SU-DHL-6 (cell line): ENCODE data around the gene SHROOM4.

ENCODE experiments used
- H2AFZ ChIP-seq: fragments of 200-600 bp; sonication (generic); 2 replicates; pipeline ENCODE4 v1.6.1; 2014; ENCODE audit warnings: low read depth, mild to moderate bottlenecking, moderate library complexity, mixed read lengths, antibody characterized with exemption, low read length; ENCODE audit not compliant: severe bottlenecking
- H3F3A ChIP-seq: fragments of 200-600 bp; shearing (Covaris generic); 2 replicates; pipeline ENCODE4 v1.6.0; 2016; ENCODE audit warnings: antibody characterized with exemption, mild to moderate bottlenecking; ENCODE audit not compliant: insufficient read depth
- H3K27ac ChIP-seq: fragments of 200-600 bp; sonication (generic); 2 replicates; pipeline ENCODE4 v1.5.1; 2016; ENCODE audit warnings: low read depth, mild to moderate bottlenecking, low read length, moderate library complexity, mixed read lengths
- H3K27me3 ChIP-seq: fragments of 200-600 bp; sonication (generic), shearing (Covaris generic); 2 replicates; pipeline ENCODE4 v1.6.0; 2014; ENCODE audit warnings: mild to moderate bottlenecking, low read length
- H3K36me3 ChIP-seq: fragments of 200-600 bp; sonication (generic); 2 replicates; pipeline ENCODE4 v1.6.1; 2014; ENCODE audit warnings: mild to moderate bottlenecking, low read length, mixed read lengths
- H3K4me2 ChIP-seq: fragments of 300-600, 200-600 bp; shearing (Covaris generic), sonication (generic); 2 replicates; pipeline ENCODE4 v1.6.0; 2014; ENCODE audit warnings: low read length, low read depth, mild to moderate bottlenecking; ENCODE audit not compliant: poor library complexity, severe bottlenecking
- H3K4me3 ChIP-seq: fragments of 200-600 bp; sonication (generic); 2 replicates; pipeline ENCODE4 v1.5.1; 2014; ENCODE audit warnings: antibody characterized with exemption, low read length, mild to moderate bottlenecking, mixed read lengths; ENCODE audit not compliant: insufficient read depth, poor library complexity, severe bottlenecking
- H3K79me2 ChIP-seq: fragments of 200-600 bp; sonication (generic); 2 replicates; pipeline ENCODE4 v1.6.1; 2014; ENCODE audit warnings: mild to moderate bottlenecking, low read length, moderate library complexity; ENCODE audit not compliant: insufficient read depth
- H3K9ac ChIP-seq: fragments of 200-600 bp; sonication (generic); 2 replicates; pipeline ENCODE4 v1.7.0; 2014; ENCODE audit warnings: mild to moderate bottlenecking, low read length
- H3K9me2 ChIP-seq: fragments of 200-600 bp; sonication (generic); replicated peaks from 2 replicates; pipeline ENCODE4 v1.6.1; 2014; ENCODE audit warnings: low read length; ENCODE audit not compliant: insufficient read depth
- H3K9me3 ChIP-seq: fragments of 200-600 bp; sonication (generic); 2 replicates; pipeline ENCODE4 v1.6.1; 2014; ENCODE audit warnings: low read length, mixed read lengths; ENCODE audit not compliant: insufficient read depth
- H4K20me1 ChIP-seq: fragments of 200-600 bp; sonication (generic); 2 replicates; pipeline ENCODE4 v1.6.1; 2014; ENCODE audit warnings: low read depth, mild to moderate bottlenecking, antibody characterized with exemption, low read length, moderate library complexity, mixed read lengths
- EZH2phosphoT487 ChIP-seq: fragments of 200-600 bp; sonication (generic), shearing (Covaris generic); conservative IDR thresholded peaks from 2 replicates; pipeline ENCODE4 v1.6.1; 2018; ENCODE audit warnings: mild to moderate bottlenecking, antibody characterized with exemption, low read length, moderate library complexity, mixed read lengths
- TF ChIP-seq, protein P1 (sequence below): fragments of 200-600 bp; sonication (generic); IDR thresholded peaks from one replicate; pipeline ENCODE4 v1.5.1; 2017; ENCODE audit warnings: antibody characterized with exemption, mild to moderate bottlenecking, low read length, moderate library complexity; ENCODE audit not compliant: insufficient read depth, poor library complexity, severe bottlenecking

Gene SHROOM4

DNA sequence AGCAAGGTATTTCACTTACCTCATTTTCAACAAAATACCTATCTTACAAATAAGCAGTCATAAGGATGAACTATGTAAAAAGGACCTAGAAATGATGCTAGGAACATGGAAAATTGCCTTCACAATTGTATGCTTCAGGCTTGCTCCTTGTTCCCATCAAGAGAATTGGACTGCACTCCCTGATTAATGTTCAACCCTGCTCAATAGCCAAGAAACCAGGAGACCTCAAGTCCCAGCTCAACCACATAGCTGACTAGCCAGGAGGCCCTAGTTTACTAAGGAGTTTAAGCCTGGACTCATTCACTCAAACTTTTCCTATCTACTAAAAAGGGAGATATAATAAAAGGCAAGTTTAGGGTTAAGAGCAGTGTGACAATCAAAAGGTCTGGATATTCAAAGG is 196.8 kb downstream of the SHROOM4 start:
- no peaks in the 10 kb centered on the region for H3K79me2 ChIP-seq
- H3K27ac ChIP-seq = no peak overlapping the region
- H4K20me1 ChIP-seq = no peaks in the 10 kb centered on the region
- no peaks in the 10 kb centered on the region for H3K9me3 ChIP-seq
- TF ChIP-seq, protein P1, sequence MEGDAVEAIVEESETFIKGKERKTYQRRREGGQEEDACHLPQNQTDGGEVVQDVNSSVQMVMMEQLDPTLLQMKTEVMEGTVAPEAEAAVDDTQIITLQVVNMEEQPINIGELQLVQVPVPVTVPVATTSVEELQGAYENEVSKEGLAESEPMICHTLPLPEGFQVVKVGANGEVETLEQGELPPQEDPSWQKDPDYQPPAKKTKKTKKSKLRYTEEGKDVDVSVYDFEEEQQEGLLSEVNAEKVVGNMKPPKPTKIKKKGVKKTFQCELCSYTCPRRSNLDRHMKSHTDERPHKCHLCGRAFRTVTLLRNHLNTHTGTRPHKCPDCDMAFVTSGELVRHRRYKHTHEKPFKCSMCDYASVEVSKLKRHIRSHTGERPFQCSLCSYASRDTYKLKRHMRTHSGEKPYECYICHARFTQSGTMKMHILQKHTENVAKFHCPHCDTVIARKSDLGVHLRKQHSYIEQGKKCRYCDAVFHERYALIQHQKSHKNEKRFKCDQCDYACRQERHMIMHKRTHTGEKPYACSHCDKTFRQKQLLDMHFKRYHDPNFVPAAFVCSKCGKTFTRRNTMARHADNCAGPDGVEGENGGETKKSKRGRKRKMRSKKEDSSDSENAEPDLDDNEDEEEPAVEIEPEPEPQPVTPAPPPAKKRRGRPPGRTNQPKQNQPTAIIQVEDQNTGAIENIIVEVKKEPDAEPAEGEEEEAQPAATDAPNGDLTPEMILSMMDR = no peak
- no peak for TF ChIP-seq EZH2phosphoT487
- no peak overlapping the region for H3K4me2 ChIP-seq
- no peaks in the 10 kb centered on the region for H3F3A ChIP-seq
- H2AFZ ChIP-seq = no peak overlapping the region
- no peak overlapping the region for H3K9ac ChIP-seq
- H3K27me3 ChIP-seq = no peaks in the 10 kb centered on the region
- H3K4me3 ChIP-seq = no peak overlapping the region
- H3K9me2 ChIP-seq = no peaks in the 10 kb centered on the region
- no peaks in the 10 kb centered on the region for H3K36me3 ChIP-seq

DNA sequence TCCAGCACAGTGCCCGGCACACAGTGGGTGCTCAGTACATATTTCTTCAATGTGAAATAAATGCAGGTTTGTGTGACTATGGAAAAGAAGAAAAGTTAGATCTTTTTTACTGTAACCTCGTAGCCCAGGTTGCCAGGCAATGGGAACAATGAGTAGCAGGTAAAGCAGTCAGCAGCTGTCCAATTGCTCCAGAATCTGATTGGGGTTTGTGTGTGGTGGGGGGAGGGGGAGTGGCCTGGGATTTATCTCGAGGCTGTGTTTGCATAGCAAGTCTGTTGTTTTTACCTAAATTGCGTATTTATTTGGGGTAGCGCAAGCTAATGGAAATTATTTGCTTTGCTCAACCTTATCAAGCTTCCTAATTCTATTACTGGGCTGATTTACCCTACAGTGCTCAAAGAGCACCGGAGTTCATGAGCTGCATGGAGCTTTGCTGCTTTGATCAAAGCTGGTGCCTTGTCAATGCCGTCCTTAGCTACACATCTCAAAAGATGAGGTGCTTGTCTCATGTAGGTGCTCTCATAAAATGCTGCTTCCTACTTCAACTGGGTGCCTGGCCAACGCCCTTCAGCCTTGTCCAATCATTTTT is 198.3 kb downstream of the SHROOM4 start:
- Histone ChIP-seq H3K9ac (no peak overlapping the region), H3K27ac (no peak overlapping the region), H3K4me3 (no peak overlapping the region), H3K36me3 (no peaks in the 10 kb centered on the region), H4K20me1 (no peaks in the 10 kb centered on the region), H3F3A (no peaks in the 10 kb centered on the region), H3K9me3 (no peaks in the 10 kb centered on the region), H2AFZ (no peak overlapping the region), H3K79me2 (no peaks in the 10 kb centered on the region), H3K9me2 (no peaks in the 10 kb centered on the region), H3K27me3 (no peaks in the 10 kb centered on the region), H3K4me2 (no peak overlapping the region)
- no peak for TF ChIP-seq EZH2phosphoT487
- TF ChIP-seq, protein P1 = no peak

DNA sequence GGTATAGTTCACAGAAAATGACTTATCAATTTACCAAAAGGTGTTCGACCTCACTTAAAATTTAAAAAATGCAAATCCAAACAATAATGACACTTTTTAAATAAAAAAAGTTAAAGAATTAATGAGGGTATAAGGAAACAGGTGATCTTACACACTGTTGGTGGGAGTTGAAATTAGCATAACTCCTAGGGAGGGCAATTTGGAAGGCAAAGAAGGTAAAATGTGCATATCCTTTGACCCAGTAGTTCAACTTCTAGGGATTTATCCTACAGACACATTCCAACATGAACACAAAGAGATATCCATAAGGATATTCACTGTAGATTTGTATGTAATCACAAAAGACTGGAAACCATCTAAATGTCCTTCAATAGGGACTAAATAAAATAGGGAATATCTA is 199.5 kb downstream of the SHROOM4 start:
- Histone ChIP-seq H3K9ac (no peak overlapping the region), H3K27me3 (no peaks in the 10 kb centered on the region), H4K20me1 (no peaks in the 10 kb centered on the region), H2AFZ (no peak overlapping the region), H3K4me2 (no peak overlapping the region), H3K4me3 (no peak overlapping the region), H3K36me3 (no peaks in the 10 kb centered on the region), H3K9me2 (no peaks in the 10 kb centered on the region), H3K9me3 (no peaks in the 10 kb centered on the region), H3K27ac (no peak overlapping the region), H3K79me2 (no peaks in the 10 kb centered on the region), H3F3A (no peaks in the 10 kb centered on the region)
- TF ChIP-seq, protein P1 = no peak
- TF ChIP-seq EZH2phosphoT487 = no peak

DNA sequence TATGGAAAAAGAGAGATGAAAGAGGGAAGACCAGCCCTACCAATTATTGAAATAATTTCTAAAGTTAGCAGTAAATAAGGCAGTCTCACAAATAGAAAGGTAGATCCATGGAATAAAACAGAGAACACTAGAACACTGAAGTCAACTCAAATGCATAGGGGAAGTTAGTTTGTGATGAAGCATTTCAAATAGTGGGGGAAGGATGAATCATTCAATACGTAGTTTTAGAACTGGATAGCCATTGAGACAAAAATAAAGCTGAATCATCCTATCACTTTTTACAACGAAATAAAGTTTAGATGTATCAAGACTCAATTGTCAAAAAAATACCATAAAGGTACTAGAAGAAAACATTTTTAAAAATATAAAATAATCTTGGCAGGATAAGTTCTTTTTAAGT is 200.1 kb downstream of the SHROOM4 start:
- H3K4me3 ChIP-seq = no peak overlapping the region
- no peak overlapping the region for H2AFZ ChIP-seq
- no peak overlapping the region for H3K4me2 ChIP-seq
- no peaks in the 10 kb centered on the region for H3K27me3 ChIP-seq
- no peaks in the 10 kb centered on the region for H3F3A ChIP-seq
- no peaks in the 10 kb centered on the region for H3K79me2 ChIP-seq
- TF ChIP-seq EZH2phosphoT487 = no peak
- TF ChIP-seq, protein P1 = no peak
- no peak overlapping the region for H3K27ac ChIP-seq
- H4K20me1 ChIP-seq = no peaks in the 10 kb centered on the region
- H3K9ac ChIP-seq = no peak overlapping the region
- H3K36me3 ChIP-seq = no peaks in the 10 kb centered on the region
- H3K9me2 ChIP-seq = no peaks in the 10 kb centered on the region
- H3K9me3 ChIP-seq = no peaks in the 10 kb centered on the region
